Activated CD8-positive, alpha-beta memory T cell treated with anti-CD3 and anti-CD28 coated beads, Interleukin-2, amount 50 U/mL, for 4 hours (primary cell): Measurements from ENCODE around the gene PDE6A.

ENCODE experiments used
- DNase-seq: peaks from one replicate; pipeline ENCODE4 v3.0.0-alpha.2; 2020

The PDE6A gene

DNA sequence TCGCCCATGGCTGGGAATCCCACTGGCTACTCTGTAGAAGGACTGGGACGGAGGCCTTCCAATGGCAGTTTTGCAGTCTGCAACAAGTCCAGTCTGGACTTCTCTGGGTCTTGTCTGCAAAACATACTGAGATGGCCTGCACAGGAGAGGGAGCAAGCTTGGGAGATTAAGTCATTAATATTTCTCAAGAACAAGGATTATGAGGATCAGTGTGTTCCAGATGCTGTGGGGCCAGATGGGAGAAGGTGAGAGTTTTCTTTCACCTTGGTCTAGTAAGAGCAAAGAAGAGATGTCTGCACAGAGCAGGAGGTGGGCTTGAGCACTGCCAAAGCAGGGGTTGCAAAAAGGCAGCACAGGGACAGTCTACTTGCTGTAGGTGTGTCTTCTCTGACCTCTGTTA, at the start of gene PDE6A:
Gene PDE6A, minus strand, starts transcription at position 128 of the 400 bp plus-strand sequence. Its CDS starts 120 bp downstream, at position 8.
- DNase-seq, result no peak

DNA sequence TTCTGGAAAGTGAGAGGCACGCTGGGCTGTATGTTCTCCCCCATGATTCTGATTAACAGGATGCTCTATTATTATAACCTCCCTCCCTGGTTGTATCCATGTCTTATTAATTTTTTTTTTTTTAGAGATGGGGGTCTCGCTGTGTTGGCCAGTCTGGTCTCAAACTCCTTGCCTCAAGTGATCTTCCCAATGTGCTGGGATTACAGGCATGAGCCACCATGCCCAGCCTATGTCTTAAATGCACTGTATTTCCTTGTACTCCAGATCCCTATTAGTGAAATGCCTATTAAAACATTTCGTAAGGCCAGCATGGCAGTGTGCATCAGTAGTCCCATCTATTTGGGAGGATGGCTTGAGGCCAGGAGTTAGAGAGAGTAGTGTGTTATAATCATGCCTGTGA, 48.9 kb upstream of the PDE6A start:
- no peak for DNase-seq

DNA sequence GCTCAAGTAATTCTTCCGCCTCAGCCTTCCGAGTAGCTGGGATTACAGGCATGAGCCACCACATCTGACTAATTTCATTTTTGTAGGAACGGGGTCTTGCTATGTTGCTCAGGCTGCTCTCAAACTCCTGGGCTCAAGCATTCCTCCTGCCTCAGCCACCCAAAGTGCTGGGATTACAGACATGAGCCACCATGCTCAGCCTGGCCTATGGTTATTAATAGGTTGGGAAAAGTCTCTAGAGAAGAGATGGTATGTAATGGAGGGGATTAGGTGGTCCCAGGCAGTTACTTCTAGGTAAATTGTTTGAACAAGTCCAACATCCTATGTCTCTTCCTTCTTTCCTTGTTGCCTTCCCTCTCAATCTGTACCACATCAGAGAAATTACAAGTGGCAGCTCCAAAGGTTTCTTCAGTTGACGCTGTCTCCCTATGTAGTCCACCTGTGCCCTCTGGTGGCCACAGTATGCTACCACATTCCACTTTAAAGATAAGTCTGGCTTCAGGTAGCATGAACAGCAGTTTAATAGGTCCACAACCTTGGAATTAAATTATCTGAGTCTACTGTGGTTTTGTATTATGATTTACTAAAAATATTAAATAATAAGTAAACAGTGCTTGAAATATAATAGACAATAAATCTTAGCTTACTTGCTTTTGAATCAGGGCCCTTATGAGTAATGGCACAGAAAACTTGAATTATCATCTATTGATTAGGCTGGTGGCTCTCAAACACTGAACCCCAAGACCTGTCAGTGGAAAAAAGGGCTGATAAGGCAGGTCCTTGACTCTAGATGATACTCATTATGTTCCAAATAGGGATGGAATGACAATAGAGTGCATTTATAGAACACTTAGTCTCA, 46.2 kb upstream of the PDE6A start:
- DNase-seq, result peak; percentile 68

DNA sequence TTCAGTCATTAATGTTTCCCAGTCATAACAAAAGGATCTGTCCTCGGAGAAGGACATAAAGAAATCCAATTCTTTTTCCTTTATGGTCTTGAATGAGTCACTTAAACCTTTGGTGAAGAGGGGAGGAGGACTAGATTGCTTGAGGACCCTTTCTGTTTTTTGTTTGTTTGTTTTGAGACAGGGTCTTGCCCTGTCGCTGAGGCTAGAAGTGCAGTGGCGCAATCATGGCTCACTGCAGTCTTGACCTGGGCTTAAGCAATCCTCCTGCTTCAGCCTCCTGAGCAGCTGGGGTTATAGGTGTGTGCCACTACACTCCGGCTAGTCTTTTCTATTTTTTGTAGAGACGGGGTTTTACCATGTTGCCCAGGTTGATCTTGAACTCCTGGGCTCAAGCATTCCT, 43.5 kb upstream of the PDE6A start:
- DNase-seq, result no peak

DNA sequence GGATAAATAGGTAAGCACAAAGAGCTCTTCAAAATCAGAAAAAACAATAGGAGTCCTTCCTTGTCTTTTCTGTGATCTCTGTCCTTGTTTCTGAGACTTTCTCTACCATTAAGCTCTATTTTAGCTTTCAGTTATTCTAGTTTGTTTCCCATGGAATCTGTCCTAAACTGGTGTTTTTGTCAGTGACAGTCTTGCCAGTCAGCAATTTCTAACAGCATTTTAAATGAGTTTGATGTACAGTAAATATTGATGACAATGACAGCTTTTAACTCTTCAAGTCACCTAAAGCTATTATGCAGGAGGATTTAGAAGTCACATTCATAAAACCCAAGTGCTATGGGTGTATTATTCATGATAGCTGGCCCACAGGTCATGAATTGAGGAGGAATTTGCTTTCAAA, 37.9 kb upstream of the PDE6A start:
- no peak for DNase-seq

DNA sequence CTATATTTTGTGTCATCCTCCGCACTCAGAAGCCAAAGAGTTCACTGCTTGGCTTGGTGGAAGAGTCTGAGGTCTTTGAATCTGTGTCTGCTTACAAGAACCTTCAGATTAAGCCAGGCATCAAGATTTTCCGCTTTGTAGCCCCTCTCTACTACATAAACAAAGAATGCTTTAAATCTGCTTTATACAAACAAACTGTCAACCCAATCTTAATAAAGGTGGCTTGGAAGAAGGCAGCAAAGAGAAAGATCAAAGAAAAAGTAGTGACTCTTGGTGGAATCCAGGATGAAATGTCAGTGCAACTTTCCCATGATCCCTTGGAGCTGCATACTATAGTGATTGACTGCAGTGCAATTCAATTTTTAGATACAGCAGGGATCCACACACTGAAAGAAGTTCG, 36.6 kb upstream of the PDE6A start:
- DNase-seq, result no peak

DNA sequence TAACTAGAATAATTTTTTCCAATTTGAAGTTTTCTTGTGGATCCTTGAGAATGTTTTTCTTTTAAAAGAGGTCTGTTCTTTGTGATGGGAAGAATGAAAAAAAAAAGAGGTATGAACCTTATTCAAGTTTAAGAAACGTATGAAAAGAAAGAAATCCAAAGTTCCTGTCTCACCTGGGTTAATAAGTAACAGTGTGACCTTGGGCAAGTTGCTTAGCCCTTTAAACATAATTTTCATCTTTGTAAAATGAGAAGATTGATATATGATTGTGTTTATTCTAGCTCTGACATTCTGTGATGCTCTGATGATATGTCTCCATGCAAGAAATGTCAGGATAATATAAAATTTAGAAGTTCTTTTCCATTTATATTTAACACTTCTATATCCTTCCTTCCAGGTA, 35.3 kb upstream of the PDE6A start:
- DNase-seq, result no peak

DNA sequence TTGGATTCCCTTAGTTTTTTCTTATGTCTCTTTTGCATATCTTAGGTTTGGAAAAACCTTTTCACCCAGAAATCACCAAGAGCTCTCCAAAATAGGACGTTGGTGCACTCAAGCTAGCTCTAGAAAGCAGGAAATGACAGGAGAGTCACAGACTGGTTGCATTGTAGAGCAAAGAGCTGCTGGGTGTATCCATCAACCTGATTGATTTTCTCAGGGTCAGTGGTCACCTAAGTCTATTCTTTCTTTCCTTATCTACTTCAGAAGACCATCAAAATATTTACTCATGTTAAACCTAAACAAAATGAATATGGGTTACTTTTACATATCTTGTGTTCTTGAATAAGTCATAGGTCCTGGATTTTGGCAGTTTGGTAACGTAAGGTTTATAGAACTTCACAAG, 30.8 kb upstream of the PDE6A start:
- no peak for DNase-seq

DNA sequence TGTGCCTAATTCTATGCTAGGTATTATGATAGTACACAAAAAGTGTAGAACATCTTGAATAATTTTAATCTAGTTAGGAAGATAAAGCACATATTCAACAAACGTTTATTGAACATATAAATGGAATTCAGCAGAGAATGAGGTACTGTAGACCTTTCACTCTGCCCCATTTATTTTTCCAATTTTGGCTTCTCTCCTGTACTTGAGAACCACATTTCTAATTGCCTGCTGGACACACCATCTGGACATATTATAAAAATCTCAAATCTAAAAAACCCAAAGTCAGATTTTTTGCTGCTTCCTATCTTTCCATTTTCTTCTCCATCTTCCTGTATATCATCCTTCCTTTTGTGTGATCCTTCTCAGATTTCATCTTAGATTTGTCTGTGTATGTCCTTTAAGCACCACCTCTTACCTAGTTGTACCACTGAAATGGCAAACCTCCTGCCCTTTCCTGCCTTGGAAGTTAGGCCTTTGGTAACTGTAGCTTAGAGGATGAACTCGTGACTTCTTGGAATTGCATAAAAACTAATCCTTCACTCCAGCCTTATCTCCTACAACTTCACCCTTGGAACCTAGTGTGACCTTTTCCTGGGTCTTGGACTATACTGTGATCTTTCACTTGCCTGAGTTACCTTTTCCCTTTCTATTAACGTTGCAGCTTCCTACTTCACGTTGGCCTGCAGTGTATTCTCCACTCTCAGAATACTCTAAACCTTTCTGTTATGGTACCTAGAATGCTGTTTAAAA, 24.8 kb upstream of the PDE6A start:
- DNase-seq, result no peak

DNA sequence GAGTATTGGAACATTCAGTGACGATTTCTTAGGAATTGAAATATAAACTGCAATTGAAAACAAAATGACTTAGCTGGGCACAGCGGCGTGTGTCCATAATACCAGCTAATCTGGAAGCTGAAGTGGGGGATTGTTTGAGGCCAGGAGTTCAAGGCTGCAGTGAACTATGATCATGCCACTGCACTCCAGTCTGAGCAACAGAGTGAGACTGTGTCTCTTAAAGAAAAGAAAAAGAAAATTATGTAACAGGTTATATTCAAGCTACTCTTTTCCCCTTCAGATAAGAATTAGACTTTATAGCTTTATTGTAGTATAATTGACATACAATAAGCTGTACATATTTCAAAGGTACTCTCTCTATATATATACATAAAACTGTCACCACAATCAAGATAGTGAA, 22.4 kb upstream of the PDE6A start:
- DNase-seq, result no peak

DNA sequence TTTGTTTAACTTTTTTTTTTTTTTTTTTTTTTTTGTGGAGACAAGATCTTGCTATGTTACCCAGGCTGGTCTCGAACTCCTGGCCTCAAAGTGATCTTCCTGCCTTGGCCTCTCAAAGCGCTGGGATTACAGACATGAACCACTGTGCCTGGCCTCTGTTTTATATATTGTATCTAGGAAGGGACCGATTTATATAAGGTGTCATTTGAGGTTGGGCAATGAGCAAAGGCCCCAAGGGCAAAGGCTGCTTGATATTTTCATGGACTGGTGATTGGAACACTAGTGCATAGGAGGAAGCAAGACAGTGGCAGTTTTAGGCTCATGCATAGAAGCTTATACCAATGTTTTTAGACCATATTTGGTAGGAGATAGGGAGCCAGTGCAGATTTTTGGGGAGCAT, 19.1 kb upstream of the PDE6A start:
- DNase-seq, result no peak

DNA sequence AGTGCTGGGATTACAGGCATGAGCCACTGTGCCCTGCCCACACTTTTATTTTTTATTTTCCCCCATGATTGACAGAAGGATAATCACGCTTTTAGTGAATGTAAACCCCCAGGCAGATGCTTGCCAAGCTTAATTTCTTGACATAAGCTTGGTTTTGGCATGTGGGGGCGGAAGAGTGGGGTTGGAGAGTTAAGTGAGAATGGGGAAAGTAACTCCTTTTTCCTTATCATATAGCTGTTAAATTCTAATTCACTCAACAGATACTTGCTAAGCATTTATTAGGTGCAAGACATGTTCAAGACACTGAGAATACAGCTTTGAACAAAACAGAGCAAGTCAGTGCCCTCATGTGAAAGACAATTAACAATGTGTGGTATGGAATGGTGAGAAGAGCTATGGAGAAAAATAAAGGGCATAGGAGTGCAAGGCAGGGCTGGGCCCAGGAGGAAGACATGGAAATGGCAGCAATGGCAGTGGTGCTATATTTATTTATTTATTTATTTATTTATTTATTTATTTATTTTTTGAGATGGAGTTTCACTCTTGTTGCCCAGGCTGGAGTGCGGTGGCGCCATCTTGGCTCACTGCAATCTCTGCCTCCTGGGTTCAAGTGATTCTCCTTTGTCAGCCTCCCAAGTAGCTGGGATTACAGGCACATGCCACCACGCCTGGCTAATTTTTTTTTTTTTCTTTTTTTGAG, 18.2 kb upstream of the PDE6A start:
- DNase-seq, result no peak

DNA sequence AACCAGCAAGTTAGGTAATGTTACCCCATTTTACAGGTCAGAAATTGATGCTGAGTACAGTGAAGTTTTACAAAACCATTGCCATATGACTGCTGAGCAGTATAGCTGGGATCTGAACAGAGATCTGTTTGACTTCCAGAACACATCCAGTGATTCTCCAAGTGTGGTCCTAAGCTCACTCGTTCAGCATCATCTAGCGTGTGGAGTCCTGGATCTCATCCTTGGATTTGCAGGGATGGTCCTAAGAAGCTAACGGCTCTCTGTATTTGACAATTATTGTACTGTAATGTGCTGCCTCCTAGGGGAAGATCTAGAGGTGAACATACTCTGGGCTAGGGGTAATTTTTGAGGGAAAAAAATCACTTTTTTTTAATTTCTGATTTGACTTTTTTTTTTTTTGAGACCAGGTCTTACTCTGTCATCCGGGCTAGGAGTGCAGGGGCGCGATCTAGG, 17.4 kb upstream of the PDE6A start:
- no peak for DNase-seq

DNA sequence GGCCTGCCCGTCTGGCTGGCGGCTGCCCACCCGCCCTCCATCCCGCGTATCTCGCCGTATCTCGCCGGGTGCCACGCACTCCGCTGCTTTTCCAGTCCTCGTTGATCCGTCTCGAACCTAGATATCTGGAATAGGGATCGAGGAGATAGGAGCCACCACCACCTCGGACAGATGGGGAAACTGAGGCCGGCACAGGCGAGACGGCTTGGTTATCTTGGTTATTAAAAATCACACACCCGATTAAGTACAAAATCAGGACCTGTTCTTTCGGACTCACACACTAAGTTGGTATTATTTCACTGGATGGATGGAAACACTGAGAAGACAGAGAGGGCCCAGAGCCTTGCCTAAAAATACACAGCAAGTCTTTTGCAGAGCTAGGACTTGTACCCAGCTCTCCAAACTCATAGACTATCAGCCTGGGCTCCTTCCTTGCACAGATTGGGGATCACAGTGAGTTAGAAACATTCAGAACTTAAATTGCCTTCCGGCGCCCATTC, 16.6 kb upstream of the PDE6A start:
- no peak for DNase-seq

DNA sequence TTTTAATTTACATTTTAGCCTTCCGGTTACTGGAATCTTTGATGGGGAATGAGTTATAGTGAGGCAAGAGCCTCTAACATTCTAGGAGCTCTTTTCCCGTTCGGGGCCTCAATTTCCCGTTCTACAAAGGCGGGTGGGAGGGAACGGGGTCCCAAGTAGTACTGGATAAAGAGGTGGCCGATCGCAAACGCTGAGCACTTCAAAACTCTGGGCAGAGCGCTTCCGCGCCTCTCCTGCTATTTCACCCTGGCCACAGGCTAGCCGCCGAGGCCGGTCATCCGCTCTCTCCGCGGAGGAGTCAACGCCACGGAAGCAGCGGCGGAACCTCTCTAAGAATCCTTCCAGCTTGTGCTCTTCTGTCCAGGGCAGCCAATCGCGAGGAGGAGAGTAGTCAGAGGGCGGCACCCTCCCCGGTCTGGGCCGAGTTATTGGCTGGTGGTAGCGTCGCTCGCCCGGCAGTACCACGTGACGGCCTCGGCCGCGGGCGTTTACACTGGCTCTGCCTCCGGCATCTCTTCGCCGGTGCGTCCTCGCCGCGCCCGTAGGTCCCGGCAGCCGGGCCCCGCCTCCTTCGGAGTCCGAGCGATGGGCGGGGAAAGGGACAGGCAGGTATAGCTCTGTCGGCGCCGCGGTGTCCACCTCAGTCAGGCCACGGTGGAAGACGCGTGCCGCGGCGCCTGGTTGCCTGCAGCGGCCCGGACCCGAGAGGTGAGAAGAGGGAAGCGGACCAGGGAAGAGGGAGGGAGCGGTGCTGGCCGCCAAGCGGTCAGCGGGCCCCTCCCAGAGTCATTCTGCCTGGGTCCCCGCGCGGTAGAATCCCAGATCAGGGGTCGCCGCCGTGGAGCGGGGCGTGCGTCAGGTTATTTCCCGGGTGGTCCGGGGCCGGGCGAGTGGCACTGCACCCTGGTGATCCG, 15.9 kb upstream of the PDE6A start, which contains the start of gene SLC26A2:
Gene SLC26A2, plus strand, starts transcription at position 487 of the 914 bp plus-strand sequence. CDS start 16,895 bp downstream, outside the sequence.
- peak; percentile 93 for DNase-seq

DNA sequence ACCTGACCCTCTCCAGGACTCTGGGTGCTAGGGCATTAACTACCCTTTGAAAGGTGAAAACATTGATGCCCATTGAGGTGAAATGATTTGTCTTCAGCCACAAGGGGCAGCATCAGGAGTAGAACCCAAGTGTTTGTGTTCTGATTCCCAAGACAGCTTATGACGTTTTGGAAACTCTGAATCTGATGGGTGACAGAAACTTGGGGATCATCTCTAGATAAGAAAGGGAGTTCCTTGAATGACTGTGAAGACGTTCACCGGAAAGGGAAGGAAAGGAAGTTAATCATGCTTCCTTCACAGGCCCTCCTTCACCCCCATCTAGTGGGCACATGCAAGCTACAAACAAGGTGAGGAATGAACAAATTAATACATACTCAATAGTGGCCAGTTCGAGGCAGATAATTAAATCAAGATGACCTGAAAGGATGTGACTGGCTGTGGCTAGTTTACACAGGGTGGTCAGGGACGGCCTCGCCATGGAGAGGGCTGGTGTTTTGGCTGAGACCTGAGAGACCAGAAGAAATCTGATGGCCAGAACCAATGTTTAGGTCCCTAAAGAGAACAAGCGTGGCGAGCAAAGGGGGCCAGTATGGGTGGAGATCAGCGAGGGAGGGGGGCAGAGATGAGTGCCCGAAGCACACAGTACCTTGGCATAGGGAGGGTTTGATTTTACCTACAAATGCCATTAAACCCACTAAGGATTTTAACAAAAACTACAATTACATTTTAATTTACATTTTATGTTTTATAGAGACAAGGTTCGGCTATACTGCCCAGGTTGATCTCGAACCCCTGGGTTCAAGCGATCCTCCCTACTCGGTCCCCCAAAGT, 15.0 kb upstream of the PDE6A start:
- DNase-seq, result peak; percentile 46

DNA sequence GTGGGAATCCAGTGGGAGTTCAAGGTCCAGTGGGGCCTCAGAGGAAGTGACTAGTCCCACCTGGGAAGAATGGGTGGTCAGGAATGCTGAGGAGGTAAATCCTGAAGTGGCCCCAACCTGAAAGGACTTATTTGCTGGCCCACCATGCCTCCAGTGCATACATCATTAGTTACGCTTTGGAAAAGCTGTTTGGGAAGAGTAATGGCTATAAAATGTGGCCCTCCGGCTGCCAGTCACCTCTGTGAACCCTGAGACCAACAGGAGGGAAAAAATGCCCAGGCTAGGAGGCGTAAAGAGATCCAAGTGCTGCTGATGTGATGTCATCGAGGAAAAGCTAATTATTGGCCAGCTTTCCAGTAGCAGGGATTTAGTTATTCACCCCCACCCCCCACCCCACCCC, 13.3 kb upstream of the PDE6A start:
- no peak for DNase-seq

DNA sequence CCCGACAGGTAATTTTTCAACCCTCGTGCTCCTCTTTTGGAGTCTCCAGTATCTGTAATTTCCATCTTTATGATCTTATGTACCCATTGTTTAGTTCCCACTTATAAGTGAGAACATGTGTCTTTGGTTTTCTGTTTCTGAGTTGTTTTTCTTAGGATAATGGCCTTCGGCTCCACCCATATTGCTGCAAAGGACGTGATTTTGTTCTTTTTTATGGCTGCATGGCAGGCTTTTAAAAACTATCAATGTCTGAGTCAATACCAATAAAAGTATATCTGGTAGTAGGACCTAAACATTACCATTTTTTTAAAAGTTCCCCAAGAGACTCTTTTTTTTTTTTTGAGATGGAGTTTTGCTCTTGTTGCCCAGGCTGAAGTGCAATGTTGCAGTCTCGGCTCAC, 12.1 kb upstream of the PDE6A start:
- DNase-seq, result no peak

DNA sequence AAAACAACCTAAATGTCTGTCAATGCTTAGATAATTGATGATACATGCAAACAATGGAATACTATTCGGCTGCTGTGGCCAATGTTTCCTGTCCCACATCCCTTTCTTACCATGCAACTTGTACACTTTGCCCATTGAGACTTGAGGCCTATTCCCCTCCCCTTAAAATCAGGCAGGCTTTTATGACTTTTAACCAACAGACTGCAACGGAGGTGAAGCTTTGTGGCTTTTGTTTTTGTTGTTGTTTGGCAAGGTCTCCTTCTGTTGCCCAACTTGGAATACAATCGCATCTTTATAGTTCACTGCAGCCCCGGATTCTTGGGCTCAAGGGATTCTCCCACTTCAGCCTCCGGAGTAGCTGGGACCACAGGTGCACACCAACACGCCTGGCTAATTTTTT, 10.2 kb upstream of the PDE6A start:
- DNase-seq, result no peak

DNA sequence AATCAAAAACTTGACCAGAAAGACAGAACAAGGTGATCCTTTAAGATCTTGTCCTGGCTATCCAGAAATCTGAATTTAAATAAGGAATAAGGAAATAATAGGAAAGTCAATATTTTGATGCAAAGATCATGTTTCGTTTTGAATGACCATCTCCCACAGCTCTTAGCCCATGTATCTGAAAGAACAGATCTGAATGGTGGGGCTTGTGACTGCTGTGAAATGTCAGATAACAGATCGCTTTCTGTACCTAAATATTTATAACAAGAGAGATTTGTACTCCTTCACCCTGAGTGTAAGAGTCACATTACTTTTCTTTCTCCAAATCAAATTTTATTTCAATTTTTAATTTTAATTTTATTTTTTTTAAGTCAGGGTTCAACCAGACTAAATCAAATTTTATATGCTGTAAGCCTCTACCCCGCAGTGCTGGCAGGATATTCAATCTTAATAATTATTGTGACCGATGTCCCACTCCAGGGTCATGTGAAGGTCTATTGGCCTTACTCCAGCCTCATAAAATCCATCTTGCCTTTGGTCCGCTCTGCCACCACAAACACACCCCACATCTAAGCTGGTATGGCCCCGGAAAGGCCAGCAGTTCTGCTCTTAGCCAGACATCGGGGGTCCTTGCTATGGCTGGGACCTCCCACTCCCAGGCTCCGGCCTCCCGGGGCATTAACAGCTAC, 9.0 kb upstream of the PDE6A start:
- DNase-seq, result no peak
